Measurements from ENCODE around the gene KAZN.
A peak's percentile ranks its signal among the peaks of the same experiment; 100 is the strongest.

GRCh38 chr1:15141935-15142539 lies 543.6 kb downstream of the KAZN start:
- TF ChIP-seq CTCF (IDR thresholded peaks at IDR 0.05) (peak in 1 of 12 donors; percentile 9), POLR2A (IDR thresholded peaks at IDR 0.05) (no peak)
